BE2C (cell line): ENCODE measurements around the gene RPTN.
"Not testable (repeated sequence)": the region's sequence is repeated elsewhere in the genome, so short reads cannot be mapped to it uniquely, and the experiment has no call there.

ENCODE experiments used
- DNase-seq: peaks from one replicate; pipeline ENCODE4 v3.0.0-alpha.2; 2020
- H3K27me3 ChIP-seq: fragments of 250-450 bp; sonication (Bioruptor Pico); 2 replicates; pipeline ENCODE4 v1.5.1; 2020; ENCODE audit warnings: mild to moderate bottlenecking
- H3K36me3 ChIP-seq: fragments of 250-450 bp; sonication (Bioruptor Pico); 2 replicates; pipeline ENCODE4 v1.5.1; 2020; ENCODE audit warnings: mild to moderate bottlenecking
- H3K4me1 ChIP-seq: fragments of 250-450 bp; sonication (Bioruptor Pico); 2 replicates; pipeline ENCODE4 v1.5.1; 2020
- H3K4me3 ChIP-seq: 2 replicates; pipeline ENCODE4 v1.5.1; 2011; ENCODE audit warnings: low read depth, low read length
- H3K9me3 ChIP-seq: fragments of 250-450 bp; sonication (Bioruptor Pico); 2 replicates; pipeline ENCODE4 v1.5.1; 2020
- CTCF ChIP-seq: IDR thresholded peaks from 2 replicates; pipeline ENCODE4 v1.5.1; 2012; ENCODE audit warnings: mild to moderate bottlenecking, low read depth, low read length

Gene RPTN

GRCh38 chr1:152160576-152160975 is 1.5 kb upstream of the RPTN start:
- H3K27me3 ChIP-seq = no peaks in the 10 kb centered on the region
- no peak for TF ChIP-seq CTCF
- no peaks in the 10 kb centered on the region for H3K4me1 ChIP-seq
- no peaks in the 10 kb centered on the region for H3K36me3 ChIP-seq
- no peak for DNase-seq
- no peak overlapping the region for H3K4me3 ChIP-seq
- no peaks in the 10 kb centered on the region for H3K9me3 ChIP-seq

- Histone ChIP-seq H3K4me3 (no peak overlapping the region), H3K9me3 (no peaks in the 10 kb centered on the region), H3K4me1 (no peaks in the 10 kb centered on the region), H3K36me3 (no peaks in the 10 kb centered on the region), H3K27me3 (no peaks in the 10 kb centered on the region)
- no peak for TF ChIP-seq CTCF
- DNase-seq = no peak
Measured at GRCh38 chr1:152153996-152154395, 5.0 kb downstream of the RPTN start.

- no peaks in the 10 kb centered on the region for H3K9me3 ChIP-seq
Measured at GRCh38 chr1:152151646-152152045, 7.4 kb downstream of the RPTN start.

GRCh38 chr1:152148981-152149380 is 10.0 kb downstream of the RPTN start:
- Histone ChIP-seq H3K36me3 (no peaks in the 10 kb centered on the region), H3K4me1 (no peaks in the 10 kb centered on the region), H3K9me3 (no peaks in the 10 kb centered on the region), H3K27me3 (no peaks in the 10 kb centered on the region), H3K4me3 (no peak overlapping the region)
- TF ChIP-seq CTCF = no peak
- no peak for DNase-seq

More at GRCh38 chr1:152151646-152152045, 7.4 kb downstream of the RPTN start:
- TF ChIP-seq CTCF = no peak
- no peak for DNase-seq
- no peaks in the 10 kb centered on the region for H3K27me3 ChIP-seq
- no peaks in the 10 kb centered on the region for H3K36me3 ChIP-seq
- H3K4me3 ChIP-seq = no peak overlapping the region
- H3K4me1 ChIP-seq = no peaks in the 10 kb centered on the region

GRCh38 chr1:152148051-152148450 is 11.0 kb downstream of the RPTN start:
- Histone ChIP-seq H3K4me1 (no peaks in the 10 kb centered on the region), H3K9me3 (no peaks in the 10 kb centered on the region), H3K36me3 (no peaks in the 10 kb centered on the region), H3K27me3 (no peaks in the 10 kb centered on the region), H3K4me3 (no peak overlapping the region)
- DNase-seq = no peak
- no peak for TF ChIP-seq CTCF

- Histone ChIP-seq H3K4me1 (no peaks in the 10 kb centered on the region), H3K36me3 (no peaks in the 10 kb centered on the region), H3K9me3 (no peaks in the 10 kb centered on the region), H3K4me3 (no peak overlapping the region), H3K27me3 (no peaks in the 10 kb centered on the region)
- no peak for TF ChIP-seq CTCF
- DNase-seq = no peak
Measured at GRCh38 chr1:152145769-152146168, 13.3 kb downstream of the RPTN start.

GRCh38 chr1:152144674-152145183 is 14.3 kb downstream of the RPTN start:
- DNase-seq, H3K4me3 ChIP-seq, H3K9me3 ChIP-seq, H3K27me3 ChIP-seq, H3K36me3 ChIP-seq, H3K4me1 ChIP-seq: not testable (repeated sequence)
